Sigmoid colon (tissue), 4 donors: Measurements from ENCODE around the gene CENPE.

Source experiments
- EP300 ChIP-seq, 4 donors: sonication (generic); formaldehyde crosslinking; IDR thresholded peaks; one replicate each; pipeline ENCODE4 v1.6.1; 2017; ENCODE audit warnings: antibody characterized with exemption in 4 of 4
- POLR2A ChIP-seq, 2 donors: fragments of 450-650 bp; IDR thresholded peaks; one replicate each; pipeline ENCODE4 v1.6.1; 2016; ENCODE audit warnings: antibody characterized with exemption in 2 of 2, mild to moderate bottlenecking in 2 of 2, moderate library complexity in 2 of 2
- TF ChIP-seq, protein P1 (sequence below), 4 experiments: fragments of 450-650 bp in 3 of 4; fragments of 200-600 bp in 1 of 4; IDR thresholded peaks; one replicate each; pipeline ENCODE4 v1.5.1; 2016 to 2019; ENCODE audit warnings: antibody characterized with exemption in 4 of 4, mild to moderate bottlenecking in 3 of 4, moderate library complexity in 2 of 4

GRCh38 chr4:103152381-103152780 is 45.8 kb downstream of the CENPE start:
- TF ChIP-seq POLR2A (IDR thresholded peaks at IDR 0.05), result no peak
- TF ChIP-seq, protein P1, sequence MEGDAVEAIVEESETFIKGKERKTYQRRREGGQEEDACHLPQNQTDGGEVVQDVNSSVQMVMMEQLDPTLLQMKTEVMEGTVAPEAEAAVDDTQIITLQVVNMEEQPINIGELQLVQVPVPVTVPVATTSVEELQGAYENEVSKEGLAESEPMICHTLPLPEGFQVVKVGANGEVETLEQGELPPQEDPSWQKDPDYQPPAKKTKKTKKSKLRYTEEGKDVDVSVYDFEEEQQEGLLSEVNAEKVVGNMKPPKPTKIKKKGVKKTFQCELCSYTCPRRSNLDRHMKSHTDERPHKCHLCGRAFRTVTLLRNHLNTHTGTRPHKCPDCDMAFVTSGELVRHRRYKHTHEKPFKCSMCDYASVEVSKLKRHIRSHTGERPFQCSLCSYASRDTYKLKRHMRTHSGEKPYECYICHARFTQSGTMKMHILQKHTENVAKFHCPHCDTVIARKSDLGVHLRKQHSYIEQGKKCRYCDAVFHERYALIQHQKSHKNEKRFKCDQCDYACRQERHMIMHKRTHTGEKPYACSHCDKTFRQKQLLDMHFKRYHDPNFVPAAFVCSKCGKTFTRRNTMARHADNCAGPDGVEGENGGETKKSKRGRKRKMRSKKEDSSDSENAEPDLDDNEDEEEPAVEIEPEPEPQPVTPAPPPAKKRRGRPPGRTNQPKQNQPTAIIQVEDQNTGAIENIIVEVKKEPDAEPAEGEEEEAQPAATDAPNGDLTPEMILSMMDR (IDR thresholded peaks at IDR 0.05), result no peak
- no peak for TF ChIP-seq EP300 (IDR thresholded peaks at IDR 0.05)
